Measurements from ENCODE around the gene AASS. TPM values are rescaled to one million over a fixed set of nuclear protein-coding genes. Genes with fewer than 3 reads are reported as not detected.

The AASS gene
- polyA plus RNA-seq, 2 of the 4 experiments (the other 2 are of a cell fraction): 0.04 to 0.21 TPM

- ChIA-PET CTCF (interaction anchor here (0.9 to 1.6 kb wide), 12 partner anchors 9 to 437 kb away, joined by 3 to 6 read pairs (median 3); partner anchors contain the start of gene AASS), POLR2A (no interaction called here)
- no peak overlapping the region for H3K4me3 ChIP-seq
- peak; percentile 39 to 73; a peak in 4 of 6 replicates for ATAC-seq
- FAIRE-seq: peak; percentile 83
- 46% methylated on average over 6 of the region's 6 CpGs for WGBS (ENCODE audit: missing lambda C conversion rate)
- no peaks in the 10 kb centered on the region for H3K4me1 ChIP-seq
- TF ChIP-seq HOXB5 (CRISPR knock-in tag; IDR thresholded peaks at IDR 0.05) (no peak), KDM1A (IDR thresholded peaks at IDR 0.05; ENCODE audit: low read depth) (no peak), POLR2A (IDR thresholded peaks at IDR 0.05; ENCODE audit: low read length) (no peak), RAD21 (conservative IDR thresholded peaks at IDR 0.05 in 1 of 2, IDR thresholded peaks at IDR 0.05 in 1 of 2) (peak in 1 of 2 experiments; percentile 63; a peak in 3 of 5 replicates), MYC (IDR thresholded peaks at IDR 0.05; ENCODE audit: borderline replicate concordance, low read length) (no peak), CTCF (IDR thresholded peaks at IDR 0.05) (peak; percentile 62), CBX8 (IDR thresholded peaks at IDR 0.05) (no peak), EHF (CRISPR knock-in tag; IDR thresholded peaks at IDR 0.05) (no peak), HOXB13 (CRISPR knock-in tag; IDR thresholded peaks at IDR 0.05; ENCODE audit: low read depth) (no peak), JUN (IDR thresholded peaks at IDR 0.05) (no peak), EHMT2 (IDR thresholded peaks at IDR 0.05; ENCODE audit: low read depth) (no peak), ZFP36 (IDR thresholded peaks at IDR 0.05; ENCODE audit: borderline replicate concordance, partially characterized antibody) (no peak), USF2 (IDR thresholded peaks at IDR 0.05) (no peak), ELK1 (IDR thresholded peaks at IDR 0.05; ENCODE audit: low read depth, low read length) (no peak), NPAS2 (CRISPR knock-in tag; IDR thresholded peaks at IDR 0.05; ENCODE audit: borderline replicate concordance) (no peak), REST (IDR thresholded peaks at IDR 0.05) (no peak), BCL3 (IDR thresholded peaks at IDR 0.05) (no peak), CEBPB (IDR thresholded peaks at IDR 0.05) (no peak), RNF2 (IDR thresholded peaks at IDR 0.05; ENCODE audit: borderline replicate concordance, low read depth) (no peak), HDAC2 (IDR thresholded peaks at IDR 0.05) (no peak), FOXS1 (CRISPR knock-in tag; IDR thresholded peaks at IDR 0.05) (no peak), BHLHE40 (IDR thresholded peaks at IDR 0.05; ENCODE audit: low read depth, low read length) (no peak), GATA3 (IDR thresholded peaks at IDR 0.05; ENCODE audit: borderline replicate concordance) (no peak), PBX3 (IDR thresholded peaks at IDR 0.05) (no peak), SMC3 (IDR thresholded peaks at IDR 0.05) (peak; percentile 45)
- no peaks in the 10 kb centered on the region for H3K9me3 ChIP-seq
- no peak overlapping the region for H3K4me2 ChIP-seq
- no peak overlapping the region for H3K27ac ChIP-seq
- DNase-seq (ENCODE audit: low read depth in 1 of 2, low spot score in 1 of 2): peak; percentile 4 to 71
These were observed 50.9 kb downstream of the AASS start for GRCh38 chr7:122092964-122093797.

Data from A549 (cell line).